ENCODE data around the gene RNF215. TPM values are rescaled to one million over a fixed set of nuclear protein-coding genes. Genes with fewer than 3 reads are reported as not detected.

RNF215 gene
- total and polyA plus RNA-seq, 2 of the 13 experiments (the other 11 are each of a cell fraction or from before 2014, with no cell fraction given) = 5.3 to 6.1 TPM

DNA sequence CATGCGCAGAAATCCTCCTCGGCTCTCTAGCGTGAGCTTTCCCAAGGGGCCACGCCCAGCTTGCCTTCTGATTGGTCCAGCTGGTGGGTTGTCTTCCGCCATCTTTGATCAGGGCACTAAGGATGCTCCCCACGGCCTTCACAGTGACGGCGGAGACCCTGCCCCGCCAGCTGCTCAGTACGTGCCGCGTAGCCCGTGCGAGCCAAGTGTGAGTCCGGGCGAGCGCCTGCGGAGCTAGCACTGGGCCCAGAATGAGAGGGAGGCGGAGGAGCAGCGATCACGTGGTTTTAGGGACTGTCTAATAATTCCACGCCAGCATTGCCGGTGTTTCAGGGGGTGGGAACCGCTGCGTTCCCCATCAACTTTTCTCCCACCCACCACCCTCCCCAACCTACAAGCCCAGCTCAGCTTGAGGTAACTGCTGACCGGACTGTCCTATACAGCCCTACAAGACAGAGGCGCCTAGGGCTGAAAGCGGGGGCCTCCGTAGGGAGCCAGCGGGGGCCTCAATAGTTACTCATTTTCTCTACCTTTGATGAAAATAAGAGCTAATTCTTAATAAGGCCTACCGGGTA, 36.8 kb upstream of the RNF215 start (continued):
- peak; percentile 75 for TF ChIP-seq ZBTB25 (CRISPR knock-in tag; IDR thresholded peaks at IDR 0.05)
- TF ChIP-seq ARID2 (CRISPR knock-in tag; IDR thresholded peaks at IDR 0.05; ENCODE audit: borderline replicate concordance) = no peak
- TF ChIP-seq, protein P1, sequence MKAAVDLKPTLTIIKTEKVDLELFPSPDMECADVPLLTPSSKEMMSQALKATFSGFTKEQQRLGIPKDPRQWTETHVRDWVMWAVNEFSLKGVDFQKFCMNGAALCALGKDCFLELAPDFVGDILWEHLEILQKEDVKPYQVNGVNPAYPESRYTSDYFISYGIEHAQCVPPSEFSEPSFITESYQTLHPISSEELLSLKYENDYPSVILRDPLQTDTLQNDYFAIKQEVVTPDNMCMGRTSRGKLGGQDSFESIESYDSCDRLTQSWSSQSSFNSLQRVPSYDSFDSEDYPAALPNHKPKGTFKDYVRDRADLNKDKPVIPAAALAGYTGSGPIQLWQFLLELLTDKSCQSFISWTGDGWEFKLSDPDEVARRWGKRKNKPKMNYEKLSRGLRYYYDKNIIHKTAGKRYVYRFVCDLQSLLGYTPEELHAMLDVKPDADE (CRISPR knock-in tag; IDR thresholded peaks at IDR 0.05) = 0 out of 2 replicates have a peak, but pooled peaks have one; percentile 19
- TF ChIP-seq HIVEP1 (CRISPR knock-in tag; IDR thresholded peaks at IDR 0.05) = 0 out of 2 replicates have a peak, but pooled peaks have one; percentile 14
- TF ChIP-seq CREM (IDR thresholded peaks at IDR 0.05) = peak; percentile 93
- TF ChIP-seq CREM (CRISPR knock-in tag; IDR thresholded peaks at IDR 0.05) = no peak
- TF ChIP-seq, protein P2, sequence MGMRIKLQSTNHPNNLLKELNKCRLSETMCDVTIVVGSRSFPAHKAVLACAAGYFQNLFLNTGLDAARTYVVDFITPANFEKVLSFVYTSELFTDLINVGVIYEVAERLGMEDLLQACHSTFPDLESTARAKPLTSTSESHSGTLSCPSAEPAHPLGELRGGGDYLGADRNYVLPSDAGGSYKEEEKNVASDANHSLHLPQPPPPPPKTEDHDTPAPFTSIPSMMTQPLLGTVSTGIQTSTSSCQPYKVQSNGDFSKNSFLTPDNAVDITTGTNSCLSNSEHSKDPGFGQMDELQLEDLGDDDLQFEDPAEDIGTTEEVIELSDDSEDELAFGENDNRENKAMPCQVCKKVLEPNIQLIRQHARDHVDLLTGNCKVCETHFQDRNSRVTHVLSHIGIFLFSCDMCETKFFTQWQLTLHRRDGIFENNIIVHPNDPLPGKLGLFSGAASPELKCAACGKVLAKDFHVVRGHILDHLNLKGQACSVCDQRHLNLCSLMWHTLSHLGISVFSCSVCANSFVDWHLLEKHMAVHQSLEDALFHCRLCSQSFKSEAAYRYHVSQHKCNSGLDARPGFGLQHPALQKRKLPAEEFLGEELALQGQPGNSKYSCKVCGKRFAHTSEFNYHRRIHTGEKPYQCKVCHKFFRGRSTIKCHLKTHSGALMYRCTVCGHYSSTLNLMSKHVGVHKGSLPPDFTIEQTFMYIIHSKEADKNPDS (CRISPR knock-in tag; IDR thresholded peaks at IDR 0.05) = no peak; the same call in none of the 2 replicates
- TF ChIP-seq ZFX (CRISPR knock-in tag; IDR thresholded peaks at IDR 0.05; ENCODE audit: low read depth) = peak; percentile 93
- TF ChIP-seq SALL1 (CRISPR knock-in tag; IDR thresholded peaks at IDR 0.05) = peak; percentile 84
- no peak for TF ChIP-seq ZNF383 (CRISPR knock-in tag; IDR thresholded peaks at IDR 0.05; ENCODE audit: borderline replicate concordance)
- no peak for TF ChIP-seq SOX6 (IDR thresholded peaks at IDR 0.05)
- TF ChIP-seq SOX6 (CRISPR knock-in tag; IDR thresholded peaks at IDR 0.05) = peak; percentile 53; the same call in 1 of the 2 replicates
- no peak for TF ChIP-seq SOX13 (IDR thresholded peaks at IDR 0.05)
- peak in 1 of 2 experiments; percentile 46; a peak in 1 of 4 replicates for TF ChIP-seq SOX13 (CRISPR knock-in tag; conservative IDR thresholded peaks at IDR 0.05 in 1 of 2, IDR thresholded peaks at IDR 0.05 in 1 of 2)
- TF ChIP-seq USF2 (IDR thresholded peaks at IDR 0.05; ENCODE audit: low read depth, low read length) = peak; percentile 89
- TF ChIP-seq USF2 (CRISPR knock-in tag; IDR thresholded peaks at IDR 0.05; ENCODE audit: borderline replicate concordance) = peak; percentile 94
- TF ChIP-seq HBP1 (CRISPR knock-in tag; IDR thresholded peaks at IDR 0.05; ENCODE audit: low read depth) = peak; percentile 83
